ENCODE data around the gene STARD8. TPM values are rescaled to one million over a fixed set of nuclear protein-coding genes. Genes with fewer than 3 reads are reported as not detected.

The STARD8 gene
- polyA plus RNA-seq, 1 donor from 2014 or later: 0.09 TPM

DNA sequence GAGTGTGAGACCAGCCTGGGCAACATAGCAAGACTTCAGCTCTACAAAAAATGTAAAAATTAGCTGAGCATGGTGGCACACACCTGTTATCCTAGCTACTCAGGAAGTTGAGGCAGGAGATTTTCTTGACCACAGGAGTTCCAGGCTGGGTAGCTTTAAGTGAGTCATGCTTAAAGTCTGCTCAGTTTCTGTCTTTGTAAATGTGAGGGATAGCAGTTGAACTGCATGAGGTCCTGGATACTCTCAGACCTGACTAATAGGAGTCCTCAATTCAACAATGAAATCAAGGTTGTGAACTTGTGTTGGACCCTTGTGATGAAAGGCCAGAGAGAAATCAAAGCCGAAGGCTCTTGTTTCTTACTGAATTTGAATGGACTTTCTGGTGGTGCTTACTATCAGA lies 45.2 kb downstream of the STARD8 start:
- H3K9ac ChIP-seq (ENCODE audit: low read length): no peak overlapping the region
- H3K27me3 ChIP-seq (ENCODE audit: insufficient read depth, low read depth, low read length): peaks cover 22% of the 10 kb centered on the region
- H3K36me3 ChIP-seq (ENCODE audit: insufficient read depth, low read length): no peaks in the 10 kb centered on the region
- no peak overlapping the region for H2AFZ ChIP-seq (ENCODE audit: low read depth, low read length)
- no peaks in the 10 kb centered on the region for H3K9me2 ChIP-seq (ENCODE audit: insufficient read depth, low read length)
- no peak overlapping the region for H3K4me3 ChIP-seq (ENCODE audit: low read length)
- no peaks in the 10 kb centered on the region for H3F3A ChIP-seq (ENCODE audit: insufficient read depth, low read length, poor library complexity, severe bottlenecking)
- no peaks in the 10 kb centered on the region for H3K9me3 ChIP-seq (ENCODE audit: low read length)
- no peaks in the 10 kb centered on the region for H4K20me1 ChIP-seq (ENCODE audit: insufficient read depth)
- no peak overlapping the region for H3K4me2 ChIP-seq (ENCODE audit: low read length)
- H3K79me2 ChIP-seq (replicated peaks; ENCODE audit: insufficient read depth, low read length): no peaks in the 10 kb centered on the region
- no peak overlapping the region for H3K27ac ChIP-seq (ENCODE audit: low read length)
- TF ChIP-seq EP300 (conservative IDR thresholded peaks at IDR 0.05; ENCODE audit: poor library complexity, severe bottlenecking) (no peak), RAD21 (conservative IDR thresholded peaks at IDR 0.05) (no peak), TAF1 (IDR thresholded peaks at IDR 0.05; ENCODE audit: low read depth) (no peak), POLR2AphosphoS5 (IDR thresholded peaks at IDR 0.05) (no peak), SMC3 (conservative IDR thresholded peaks at IDR 0.05; ENCODE audit: poor library complexity) (no peak)
- TF ChIP-seq, protein P1, sequence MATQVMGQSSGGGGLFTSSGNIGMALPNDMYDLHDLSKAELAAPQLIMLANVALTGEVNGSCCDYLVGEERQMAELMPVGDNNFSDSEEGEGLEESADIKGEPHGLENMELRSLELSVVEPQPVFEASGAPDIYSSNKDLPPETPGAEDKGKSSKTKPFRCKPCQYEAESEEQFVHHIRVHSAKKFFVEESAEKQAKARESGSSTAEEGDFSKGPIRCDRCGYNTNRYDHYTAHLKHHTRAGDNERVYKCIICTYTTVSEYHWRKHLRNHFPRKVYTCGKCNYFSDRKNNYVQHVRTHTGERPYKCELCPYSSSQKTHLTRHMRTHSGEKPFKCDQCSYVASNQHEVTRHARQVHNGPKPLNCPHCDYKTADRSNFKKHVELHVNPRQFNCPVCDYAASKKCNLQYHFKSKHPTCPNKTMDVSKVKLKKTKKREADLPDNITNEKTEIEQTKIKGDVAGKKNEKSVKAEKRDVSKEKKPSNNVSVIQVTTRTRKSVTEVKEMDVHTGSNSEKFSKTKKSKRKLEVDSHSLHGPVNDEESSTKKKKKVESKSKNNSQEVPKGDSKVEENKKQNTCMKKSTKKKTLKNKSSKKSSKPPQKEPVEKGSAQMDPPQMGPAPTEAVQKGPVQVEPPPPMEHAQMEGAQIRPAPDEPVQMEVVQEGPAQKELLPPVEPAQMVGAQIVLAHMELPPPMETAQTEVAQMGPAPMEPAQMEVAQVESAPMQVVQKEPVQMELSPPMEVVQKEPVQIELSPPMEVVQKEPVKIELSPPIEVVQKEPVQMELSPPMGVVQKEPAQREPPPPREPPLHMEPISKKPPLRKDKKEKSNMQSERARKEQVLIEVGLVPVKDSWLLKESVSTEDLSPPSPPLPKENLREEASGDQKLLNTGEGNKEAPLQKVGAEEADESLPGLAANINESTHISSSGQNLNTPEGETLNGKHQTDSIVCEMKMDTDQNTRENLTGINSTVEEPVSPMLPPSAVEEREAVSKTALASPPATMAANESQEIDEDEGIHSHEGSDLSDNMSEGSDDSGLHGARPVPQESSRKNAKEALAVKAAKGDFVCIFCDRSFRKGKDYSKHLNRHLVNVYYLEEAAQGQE (IDR thresholded peaks at IDR 0.05; ENCODE audit: borderline replicate concordance): no peak
- TF ChIP-seq, protein P2, sequence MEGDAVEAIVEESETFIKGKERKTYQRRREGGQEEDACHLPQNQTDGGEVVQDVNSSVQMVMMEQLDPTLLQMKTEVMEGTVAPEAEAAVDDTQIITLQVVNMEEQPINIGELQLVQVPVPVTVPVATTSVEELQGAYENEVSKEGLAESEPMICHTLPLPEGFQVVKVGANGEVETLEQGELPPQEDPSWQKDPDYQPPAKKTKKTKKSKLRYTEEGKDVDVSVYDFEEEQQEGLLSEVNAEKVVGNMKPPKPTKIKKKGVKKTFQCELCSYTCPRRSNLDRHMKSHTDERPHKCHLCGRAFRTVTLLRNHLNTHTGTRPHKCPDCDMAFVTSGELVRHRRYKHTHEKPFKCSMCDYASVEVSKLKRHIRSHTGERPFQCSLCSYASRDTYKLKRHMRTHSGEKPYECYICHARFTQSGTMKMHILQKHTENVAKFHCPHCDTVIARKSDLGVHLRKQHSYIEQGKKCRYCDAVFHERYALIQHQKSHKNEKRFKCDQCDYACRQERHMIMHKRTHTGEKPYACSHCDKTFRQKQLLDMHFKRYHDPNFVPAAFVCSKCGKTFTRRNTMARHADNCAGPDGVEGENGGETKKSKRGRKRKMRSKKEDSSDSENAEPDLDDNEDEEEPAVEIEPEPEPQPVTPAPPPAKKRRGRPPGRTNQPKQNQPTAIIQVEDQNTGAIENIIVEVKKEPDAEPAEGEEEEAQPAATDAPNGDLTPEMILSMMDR (IDR thresholded peaks at IDR 0.05; ENCODE audit: poor library complexity, severe bottlenecking): no peak

DNA sequence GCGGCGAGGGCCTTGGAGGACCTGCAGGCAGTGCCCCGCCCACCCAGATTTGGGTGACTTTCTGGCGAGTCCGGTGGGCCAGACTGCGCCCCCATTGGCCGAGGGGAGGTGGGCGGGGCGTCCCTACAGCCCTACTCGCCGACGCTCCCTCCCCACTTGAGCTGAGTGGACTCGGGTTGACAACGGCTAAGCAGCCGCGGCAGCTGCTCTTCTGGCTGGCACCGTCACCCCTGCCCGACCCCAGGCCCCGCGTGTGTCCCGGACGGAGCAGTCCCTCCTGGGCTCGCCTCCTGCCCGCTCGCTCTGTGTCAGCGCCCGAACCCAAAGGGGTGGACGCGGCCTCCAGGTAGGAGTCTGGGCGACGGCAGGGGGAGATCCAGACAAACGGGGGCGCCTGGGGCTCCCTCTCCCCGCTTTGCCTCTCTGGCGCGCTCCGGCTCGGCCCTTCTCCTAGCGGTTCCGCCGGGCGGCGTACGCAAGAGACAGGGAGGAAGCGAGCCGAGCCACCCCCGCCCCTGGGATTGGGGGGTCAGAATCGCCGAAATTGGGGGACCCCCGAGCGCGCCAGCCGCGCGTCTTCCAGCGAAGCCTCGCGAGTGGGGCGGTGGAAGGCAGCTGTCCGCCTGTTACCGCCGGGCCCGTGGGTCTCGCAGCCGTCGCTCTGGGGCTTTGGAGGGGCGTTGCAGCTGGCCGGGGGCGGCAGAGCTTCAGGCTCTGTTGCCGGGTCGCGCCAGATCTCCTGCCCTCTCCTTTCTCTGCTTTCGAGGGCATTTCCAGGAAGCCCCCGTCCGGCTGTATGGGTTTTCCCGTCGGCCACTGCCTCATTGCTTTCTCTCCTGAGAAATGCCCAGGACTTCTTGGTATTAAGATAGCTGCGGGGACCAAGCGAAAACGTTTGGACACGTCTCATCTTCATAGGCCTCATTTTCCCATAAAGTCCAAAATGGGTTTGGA lies 46.3 kb downstream of the STARD8 start:
- H3K36me3 ChIP-seq (ENCODE audit: insufficient read depth, low read length): no peaks in the 10 kb centered on the region
- H3K79me2 ChIP-seq (replicated peaks; ENCODE audit: insufficient read depth, low read length): no peaks in the 10 kb centered on the region
- H4K20me1 ChIP-seq (ENCODE audit: insufficient read depth): no peaks in the 10 kb centered on the region
- no peaks in the 10 kb centered on the region for H3K9me2 ChIP-seq (ENCODE audit: insufficient read depth, low read length)
- H3K4me3 ChIP-seq (ENCODE audit: low read length): peak overlapping the region; percentile 64
- H2AFZ ChIP-seq (ENCODE audit: low read depth, low read length): no peak overlapping the region
- no peaks in the 10 kb centered on the region for H3F3A ChIP-seq (ENCODE audit: insufficient read depth, low read length, poor library complexity, severe bottlenecking)
- peak overlapping the region; percentile 29 for H3K9ac ChIP-seq (ENCODE audit: low read length)
- TF ChIP-seq TAF1 (IDR thresholded peaks at IDR 0.05; ENCODE audit: low read depth) (no peak), EP300 (conservative IDR thresholded peaks at IDR 0.05; ENCODE audit: poor library complexity, severe bottlenecking) (no peak), MXI1 (conservative IDR thresholded peaks at IDR 0.05; ENCODE audit: poor library complexity, severe bottlenecking) (no peak), EZH2 (IDR thresholded peaks at IDR 0.05; ENCODE audit: borderline replicate concordance, insufficient read depth, low read length, poor library complexity, severe bottlenecking) (no peak)
- TF ChIP-seq, protein P1 (IDR thresholded peaks at IDR 0.05; ENCODE audit: borderline replicate concordance): no peak
- peaks cover 22% of the 10 kb centered on the region for H3K27me3 ChIP-seq (ENCODE audit: insufficient read depth, low read depth, low read length)
- no peak overlapping the region for H3K27ac ChIP-seq (ENCODE audit: low read length)
- no peaks in the 10 kb centered on the region for H3K9me3 ChIP-seq (ENCODE audit: low read length)
- H3K4me2 ChIP-seq (ENCODE audit: low read length): no peak overlapping the region
